TTC549 (cell line): ENCODE measurements around the gene SREBF1.

Source experiments
- FAIRE-seq: peaks from 2 replicates; lab custom pipeline; 2012; peaks lifted over from hg19 to GRCh38; lab: Jason Lieb, UNC

The SREBF1 gene

DNA sequence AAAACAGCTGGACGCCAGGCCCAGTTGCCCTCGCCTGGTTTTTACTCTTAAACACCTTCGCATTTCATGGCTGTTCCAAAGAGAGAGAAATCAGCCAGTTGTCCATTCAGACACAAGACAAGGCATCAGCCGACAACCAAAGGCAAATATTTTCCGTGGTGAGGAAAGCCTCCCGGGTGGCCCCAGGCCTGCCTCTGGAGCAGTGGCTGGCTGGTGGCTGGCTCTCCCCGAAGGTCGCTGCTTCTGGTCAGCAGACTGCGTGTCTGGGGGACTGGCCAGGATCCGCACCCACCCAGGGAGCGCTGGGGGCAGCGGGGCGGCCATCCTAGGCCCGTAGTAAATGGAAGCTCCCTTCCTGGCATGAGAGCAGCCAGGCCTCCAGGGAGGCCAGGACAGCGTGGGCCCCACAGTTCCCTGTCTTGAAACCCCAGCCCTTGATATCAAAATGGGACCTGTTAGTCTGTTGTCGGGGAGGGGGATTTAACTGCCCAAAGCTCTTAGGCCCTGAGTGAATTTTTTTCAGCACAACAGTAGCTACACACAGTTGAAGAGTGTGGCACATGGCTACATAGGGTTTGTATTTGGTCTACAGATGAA, 57.7 kb downstream of the SREBF1 start:
- FAIRE-seq: no peak

DNA sequence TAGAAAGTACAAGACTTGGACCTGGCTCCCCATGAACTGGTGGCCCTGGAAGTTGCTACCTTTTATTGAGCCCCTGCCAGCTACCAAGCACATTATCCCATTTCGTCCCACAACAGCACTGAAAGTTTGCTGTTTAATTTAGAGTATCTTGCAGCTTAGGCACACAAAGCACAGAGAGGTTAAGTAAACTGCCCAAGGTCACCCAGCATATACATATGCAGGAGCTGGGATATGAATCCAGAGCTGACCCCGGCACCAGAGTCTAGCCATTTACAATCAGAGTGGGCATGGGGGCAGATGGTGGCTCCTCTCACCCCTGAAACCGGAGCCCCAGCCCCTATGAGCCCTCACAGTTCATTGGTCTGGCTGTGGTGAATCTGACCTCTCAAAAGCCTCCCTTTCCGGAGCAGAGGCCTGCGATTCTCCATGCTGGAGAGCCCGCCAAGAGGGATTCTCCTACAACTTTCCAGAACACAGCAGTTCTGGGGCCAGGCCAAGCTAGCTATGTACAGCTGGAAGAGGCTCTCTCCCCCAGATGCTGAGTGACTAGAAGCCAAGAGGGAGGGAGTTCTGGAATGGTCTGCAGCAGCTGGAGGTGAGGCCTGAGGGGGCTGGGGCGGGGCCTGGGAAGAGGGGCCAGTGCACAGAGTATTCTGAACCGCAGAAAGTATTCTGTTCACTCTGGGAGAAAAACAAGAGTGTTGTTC, 58.3 kb downstream of the SREBF1 start:
- FAIRE-seq: no peak

DNA sequence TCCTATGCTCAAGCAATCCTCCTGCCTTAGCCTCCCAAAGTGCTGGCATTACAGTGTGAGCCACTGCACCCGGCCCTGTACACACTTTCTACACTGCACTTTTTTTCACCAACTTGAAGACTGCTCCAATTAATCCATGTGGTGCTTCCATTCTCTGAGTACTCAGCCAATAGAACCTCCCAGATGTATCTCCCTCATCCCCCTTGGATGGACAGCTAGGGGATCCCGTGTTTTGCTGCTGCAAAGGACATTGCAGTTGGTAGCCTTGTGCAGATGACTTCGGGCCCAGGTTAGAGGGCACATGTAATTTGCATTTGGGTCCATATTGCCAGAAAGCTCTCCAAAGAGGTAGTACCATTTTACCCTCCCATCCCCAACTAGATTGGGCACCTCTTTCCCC, 59.9 kb downstream of the SREBF1 start:
- FAIRE-seq: no peak

DNA sequence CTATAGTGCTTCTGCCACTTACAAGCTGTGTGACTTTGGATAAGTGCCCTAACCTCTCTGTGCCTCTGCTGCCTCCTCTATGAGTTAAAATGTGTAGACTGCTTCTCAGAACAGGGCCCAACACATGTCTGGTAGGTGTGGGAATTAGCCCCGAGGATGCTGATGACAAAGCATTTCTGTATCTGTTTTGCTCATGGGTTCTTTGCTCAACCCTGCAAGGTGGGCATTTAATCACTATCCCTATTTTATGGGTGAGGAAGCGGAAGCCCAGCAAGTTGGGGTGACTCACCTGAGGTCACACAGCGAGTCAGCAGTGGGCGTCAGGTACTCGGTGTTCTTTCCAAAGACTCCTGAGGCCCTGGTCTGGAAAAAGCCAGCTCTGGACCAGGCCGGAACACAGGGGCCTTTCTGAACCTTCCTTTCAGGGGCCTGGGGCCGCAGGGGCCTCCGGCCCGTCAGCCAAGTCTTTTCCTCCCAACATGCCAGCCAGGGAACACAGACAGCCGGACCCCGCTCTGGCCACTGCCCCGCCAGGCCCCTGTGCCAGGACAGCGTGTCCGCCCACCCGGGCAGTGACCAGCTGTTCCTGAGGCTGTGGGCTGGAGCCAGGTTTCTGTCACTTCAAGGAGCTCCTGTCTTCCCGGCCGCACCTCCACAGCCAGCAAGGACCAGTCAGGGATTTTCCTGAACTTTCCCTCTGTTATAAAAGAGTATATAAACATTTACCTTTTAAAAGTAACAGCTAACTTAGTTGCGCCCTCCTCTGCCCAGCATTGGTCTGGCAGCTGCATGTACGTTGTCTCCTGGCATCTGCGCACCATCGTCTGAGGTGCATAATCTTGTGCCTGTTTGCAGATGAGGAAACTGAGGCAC, 62.5 kb downstream of the SREBF1 start:
- no peak for FAIRE-seq

DNA sequence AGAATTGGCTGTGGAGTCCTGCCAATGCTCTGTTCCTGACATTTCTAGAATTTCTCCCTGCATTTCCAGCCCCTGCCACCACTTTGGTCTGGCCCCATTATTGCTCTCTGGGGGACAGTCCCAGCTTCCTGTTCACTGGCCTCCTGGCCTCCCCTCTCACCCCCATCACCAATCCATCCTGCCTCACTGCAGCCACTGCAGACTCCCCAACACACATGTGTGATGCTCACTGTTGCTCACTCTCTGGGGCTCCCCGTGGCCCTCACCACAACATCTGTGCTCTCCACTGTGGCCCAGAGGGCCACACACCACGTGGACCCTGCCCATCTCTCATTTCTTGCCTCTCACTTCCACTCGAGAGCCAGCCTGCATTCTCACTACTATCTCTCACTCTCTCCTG, 64.6 kb downstream of the SREBF1 start:
- no peak for FAIRE-seq

DNA sequence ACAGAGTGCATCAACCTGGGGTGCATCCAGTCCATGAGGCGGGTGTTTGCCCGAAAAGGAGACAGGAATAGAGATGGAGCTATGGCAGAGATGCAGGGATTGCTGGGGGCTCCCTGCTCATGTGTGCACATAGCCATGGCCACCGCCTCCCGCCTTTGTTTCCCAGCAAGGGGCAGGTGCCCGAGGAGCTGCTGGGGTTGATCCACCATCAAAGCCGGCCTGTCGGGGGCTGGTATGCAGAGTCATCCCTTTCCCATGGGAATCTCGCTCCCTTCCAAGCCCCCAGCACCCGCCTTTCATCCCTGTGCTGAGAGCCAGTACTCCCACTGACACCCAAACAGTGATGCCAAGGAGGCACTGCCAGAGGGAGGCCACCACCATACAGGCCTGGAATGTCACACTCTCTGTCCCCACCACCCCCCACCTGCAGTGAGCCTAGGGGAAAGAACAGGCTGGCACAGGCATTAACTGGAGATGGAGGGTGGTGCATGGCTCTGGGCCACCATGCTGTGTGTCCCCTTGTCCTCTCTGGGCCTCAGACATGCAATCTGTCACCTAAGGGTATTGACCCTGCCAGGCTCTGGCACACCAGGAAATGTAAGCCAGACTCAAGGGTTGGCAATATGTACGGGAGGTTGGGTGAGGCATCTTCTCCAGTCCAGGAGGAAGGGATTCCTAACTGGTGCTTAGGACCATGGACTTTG, 65.1 kb downstream of the SREBF1 start:
- FAIRE-seq: no peak

DNA sequence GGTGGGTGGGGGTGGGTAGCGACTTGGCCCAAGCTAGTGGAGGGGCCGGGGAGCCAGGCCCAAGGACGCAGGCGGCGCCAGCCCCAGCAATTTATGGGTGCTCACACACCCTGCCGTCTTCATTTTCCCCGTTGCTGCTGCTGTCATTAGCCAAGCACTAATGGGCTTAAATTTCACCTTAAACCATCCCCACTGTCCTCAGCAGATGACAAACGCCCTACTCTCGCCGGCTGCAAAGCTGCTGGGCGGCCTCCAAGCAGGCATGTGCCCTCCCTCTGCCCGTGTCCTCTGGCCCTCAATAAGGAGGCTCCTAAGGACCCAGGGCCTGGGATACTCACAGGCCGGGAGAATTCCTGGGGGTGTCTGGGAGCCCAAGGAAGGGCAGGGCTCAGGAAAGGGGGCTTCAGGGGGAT, 66.1 kb downstream of the SREBF1 start:
- FAIRE-seq: no peak

DNA sequence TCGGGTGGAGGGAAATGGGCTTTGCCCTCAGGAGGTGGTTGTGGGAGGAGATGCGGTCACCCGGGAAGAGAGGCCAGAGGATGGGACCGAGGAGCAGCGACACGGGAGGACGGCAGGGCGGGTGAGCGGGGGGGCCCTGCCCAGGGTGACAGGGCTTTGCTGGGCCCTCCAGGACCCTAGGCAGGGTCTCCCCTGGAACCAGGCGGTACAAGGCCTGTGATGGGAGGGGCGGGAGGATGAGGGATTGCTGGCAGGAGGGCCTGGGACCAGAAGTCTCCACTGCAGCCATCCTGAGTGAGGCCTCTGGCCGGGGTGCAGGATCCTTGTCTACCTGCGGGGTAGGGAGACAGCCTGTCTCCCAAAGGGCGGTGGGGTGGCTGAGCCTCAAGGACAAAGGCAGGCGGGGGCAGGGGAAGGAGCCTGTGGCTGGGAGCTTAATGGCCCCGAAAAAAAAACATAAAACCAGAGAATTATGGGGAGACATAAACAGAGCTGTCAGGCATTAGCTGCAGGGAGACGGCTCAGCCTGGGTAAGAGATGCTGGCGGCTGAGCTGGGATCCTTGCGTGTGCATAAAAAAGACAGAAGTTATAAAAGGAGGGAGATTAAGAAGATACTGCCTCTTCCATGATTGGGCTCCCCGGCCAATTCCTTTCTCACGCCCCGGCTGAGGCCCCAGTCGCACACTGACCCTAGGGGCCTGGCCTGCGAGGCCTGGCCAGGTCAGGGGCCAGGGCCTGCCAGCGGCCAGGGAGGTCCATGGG, 66.7 kb downstream of the SREBF1 start:
- FAIRE-seq: no peak

DNA sequence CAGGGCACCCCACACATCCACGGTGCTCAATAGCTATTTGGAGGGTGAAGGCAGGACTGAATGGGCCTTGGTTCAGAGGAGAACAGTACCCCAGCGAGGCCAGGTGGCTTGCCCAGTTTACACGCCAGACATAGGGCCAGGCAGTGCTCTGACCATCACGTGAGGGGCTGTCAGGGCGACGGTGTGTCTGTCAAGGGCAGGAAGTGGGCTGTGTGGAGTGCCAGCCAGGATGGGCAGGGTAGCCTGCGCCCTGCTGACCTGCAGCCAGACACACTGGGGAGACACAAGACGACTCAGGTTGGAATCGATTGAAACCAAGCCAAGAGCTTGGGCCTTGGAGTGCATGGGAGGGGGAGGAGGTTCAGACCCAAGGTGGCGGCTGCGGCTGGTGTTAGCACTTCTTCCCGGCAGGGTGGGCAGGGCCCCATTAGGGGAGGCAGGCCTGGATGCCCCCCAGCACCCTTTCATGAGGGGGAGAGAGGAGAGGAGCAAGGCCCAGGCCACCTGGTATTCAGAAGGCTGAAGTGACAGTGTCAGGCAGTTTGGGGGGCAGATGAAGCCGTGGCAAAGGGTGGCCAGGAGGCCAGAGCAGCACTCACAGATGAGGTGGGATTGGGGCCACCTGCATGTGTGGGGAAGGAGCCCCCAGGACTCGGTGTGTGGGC, 68.2 kb downstream of the SREBF1 start:
- FAIRE-seq: no peak

DNA sequence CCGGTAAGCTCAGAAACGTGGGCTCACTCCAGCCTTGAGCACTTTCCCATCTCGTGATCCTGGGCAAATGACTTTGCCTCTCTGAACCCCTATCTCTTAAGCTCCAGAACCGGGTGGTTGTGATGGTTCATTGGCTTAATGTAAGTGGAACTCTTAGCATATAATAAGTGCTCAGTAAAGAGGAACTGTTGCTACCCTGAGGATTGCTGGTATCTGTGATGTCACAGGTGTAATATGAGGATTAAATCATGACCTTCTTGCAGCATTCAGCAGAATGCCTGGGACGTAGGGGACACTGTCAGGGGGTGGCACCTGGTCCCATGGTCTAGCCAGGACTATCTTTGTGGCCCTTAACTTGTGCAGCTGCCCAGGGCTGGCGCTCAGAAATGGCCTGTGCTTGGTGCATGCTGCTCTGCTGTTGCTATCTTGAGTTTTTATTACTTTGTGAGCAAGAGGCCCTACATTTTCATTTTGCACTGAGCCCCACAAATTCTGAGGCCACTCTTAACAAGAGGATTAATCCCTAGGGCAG, 68.8 kb downstream of the SREBF1 start:
- FAIRE-seq: no peak

DNA sequence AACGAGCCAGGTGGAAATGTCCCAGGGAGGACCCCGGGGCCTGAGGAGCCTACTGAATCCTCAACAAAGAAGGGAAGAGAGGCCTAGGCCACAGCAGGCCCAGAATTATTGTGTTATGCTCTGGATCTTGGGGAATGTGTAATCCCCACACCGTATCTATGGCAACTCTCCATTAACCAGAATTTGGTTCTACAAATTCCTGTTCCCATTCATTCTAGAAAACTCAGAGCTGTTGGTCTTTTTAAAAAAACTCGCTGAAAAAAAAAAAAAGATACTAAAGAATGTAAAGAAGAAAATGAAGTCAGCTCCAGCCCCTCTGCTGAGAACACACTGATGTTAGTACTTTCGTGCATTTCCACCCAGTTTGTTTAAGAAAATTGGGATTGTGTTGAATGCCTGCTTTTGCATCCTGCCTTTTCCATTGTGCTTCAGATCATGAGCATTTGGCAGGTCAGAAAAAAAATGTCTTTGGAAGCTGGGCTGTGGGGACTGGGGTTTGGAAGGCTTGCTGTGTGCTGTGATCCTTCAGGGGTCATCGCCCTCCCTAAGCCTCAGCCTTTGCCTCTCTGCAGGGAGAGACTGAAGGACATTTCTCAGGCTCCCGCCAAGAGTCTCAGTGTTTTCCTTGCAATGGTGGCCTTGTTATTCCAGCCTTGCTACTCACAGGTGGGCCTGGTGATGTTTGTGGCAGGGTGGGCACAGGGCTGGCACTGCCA, 69.5 kb downstream of the SREBF1 start:
- FAIRE-seq: no peak

DNA sequence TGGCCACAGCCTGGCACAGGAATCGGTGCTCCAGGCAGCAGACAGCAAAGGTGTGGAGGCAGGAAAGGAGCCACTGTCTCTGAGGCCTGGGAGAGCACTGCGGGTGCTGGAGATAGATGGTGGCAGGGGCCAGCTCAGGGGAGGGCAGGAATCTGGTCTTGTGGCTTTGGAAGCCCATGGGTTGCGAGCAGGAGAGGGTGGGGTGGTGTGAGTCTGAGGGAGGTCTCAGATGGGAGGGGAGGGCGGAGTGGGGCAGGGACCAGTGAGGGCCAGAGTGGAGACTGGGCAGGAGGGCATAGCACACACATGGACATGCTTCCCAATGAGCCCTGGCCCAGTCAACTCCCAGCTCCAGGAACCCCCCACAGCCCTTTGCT, 70.1 kb downstream of the SREBF1 start:
- FAIRE-seq: no peak

DNA sequence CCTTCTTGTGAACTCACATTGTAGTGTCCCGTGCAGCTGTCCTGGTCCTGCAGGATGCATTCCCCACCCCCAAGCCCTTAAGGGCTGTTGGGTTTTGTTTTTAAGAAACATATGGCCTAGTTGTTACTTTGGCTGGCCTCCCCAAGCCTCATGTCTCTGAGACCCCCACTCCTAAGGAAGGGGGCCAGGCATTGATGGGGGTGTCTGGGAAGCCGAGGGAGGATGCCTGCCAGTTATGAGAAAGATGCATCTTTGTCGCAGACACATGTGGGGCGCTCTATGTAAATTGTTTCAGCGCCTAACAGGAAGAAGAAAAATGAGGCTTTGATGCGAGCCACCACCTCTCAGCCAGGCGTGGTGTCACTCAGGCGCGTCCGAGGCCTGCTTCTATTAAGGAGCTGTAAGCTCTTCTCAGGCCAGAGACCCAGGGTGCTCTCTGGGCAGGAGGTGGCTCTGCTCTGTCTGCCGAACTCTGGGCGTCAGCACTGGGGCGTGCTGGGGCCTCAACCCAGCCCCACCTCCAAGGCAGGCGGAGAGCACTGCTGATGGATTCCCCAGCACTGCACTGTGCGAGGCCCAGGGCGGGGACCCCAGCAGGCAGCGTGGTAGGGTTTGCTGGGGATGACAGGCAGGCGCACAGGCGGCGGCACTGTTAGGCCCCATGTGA, 70.6 kb downstream of the SREBF1 start:
- no peak for FAIRE-seq

DNA sequence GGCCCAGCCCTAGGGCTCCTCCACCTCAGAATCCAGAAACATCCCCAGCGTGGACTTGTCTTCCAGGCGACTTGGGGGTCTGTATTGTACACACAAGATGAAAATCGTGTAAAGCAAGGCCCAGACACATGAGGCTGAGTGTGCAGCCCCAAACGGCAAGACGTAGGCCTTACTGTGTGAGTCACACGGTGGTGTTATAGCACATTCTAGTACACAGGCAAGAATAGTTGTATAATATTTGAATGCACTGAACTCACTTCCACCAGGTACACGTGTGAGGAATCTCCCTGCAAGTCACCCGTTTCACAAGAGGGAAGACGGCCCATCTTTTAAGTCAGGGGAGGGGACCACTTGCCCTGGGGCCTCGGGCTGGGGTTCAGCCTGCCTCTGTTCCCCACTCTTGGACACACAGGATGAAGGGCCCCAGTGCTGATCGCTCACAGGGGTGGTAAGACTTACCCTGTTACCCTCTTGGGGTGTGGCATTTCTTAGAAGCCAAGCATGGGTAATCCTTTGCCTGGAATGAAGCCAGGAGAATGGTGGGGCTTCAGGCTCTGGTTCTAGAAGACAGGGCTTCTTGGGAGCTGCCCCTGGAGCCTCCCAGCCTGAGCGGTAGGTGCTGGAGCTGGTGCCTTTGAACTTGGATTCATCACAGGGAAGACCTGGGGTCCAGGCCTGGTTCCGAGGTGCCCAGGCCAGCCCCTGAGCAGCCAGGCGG, 71.3 kb downstream of the SREBF1 start:
- no peak for FAIRE-seq

DNA sequence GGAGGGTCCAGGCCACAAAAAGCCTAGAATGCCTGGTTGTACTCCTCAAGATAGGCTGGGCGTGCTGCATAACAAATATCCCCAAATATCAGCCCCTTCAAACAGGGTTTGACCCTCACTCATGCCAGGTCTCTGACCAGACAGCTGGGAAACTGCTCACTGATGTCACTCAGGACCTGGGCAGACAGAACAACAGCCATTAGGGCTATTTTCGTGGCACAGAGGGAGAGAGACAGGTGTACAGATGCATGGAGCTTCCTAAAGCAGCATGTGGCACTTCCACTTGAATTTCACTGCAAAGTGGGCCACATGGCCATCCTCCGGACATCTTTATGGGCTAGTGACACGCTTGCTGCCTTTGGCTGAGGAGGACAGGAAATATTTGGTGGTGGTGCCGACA, 73.1 kb downstream of the SREBF1 start:
- no peak for FAIRE-seq

DNA sequence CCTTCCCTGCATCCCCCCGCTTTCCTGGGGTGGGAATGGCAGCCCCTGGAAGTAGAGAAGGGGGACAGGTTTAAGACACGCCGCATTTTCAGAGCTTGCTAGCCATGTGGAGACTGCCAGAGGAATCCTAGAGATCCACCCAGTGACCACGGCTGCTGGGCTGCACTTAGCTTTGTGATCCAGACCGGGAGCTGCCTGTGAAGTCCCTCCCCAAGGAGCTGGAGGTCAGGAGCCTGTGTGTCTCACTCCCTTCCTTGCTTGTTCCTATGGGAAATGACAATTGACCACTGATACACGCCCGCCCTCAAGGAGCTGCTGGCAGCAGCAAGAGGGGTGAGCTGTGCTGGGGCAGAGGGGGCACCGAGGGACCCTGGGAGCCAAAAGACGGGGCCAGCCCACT, 73.7 kb downstream of the SREBF1 start:
- no peak for FAIRE-seq

DNA sequence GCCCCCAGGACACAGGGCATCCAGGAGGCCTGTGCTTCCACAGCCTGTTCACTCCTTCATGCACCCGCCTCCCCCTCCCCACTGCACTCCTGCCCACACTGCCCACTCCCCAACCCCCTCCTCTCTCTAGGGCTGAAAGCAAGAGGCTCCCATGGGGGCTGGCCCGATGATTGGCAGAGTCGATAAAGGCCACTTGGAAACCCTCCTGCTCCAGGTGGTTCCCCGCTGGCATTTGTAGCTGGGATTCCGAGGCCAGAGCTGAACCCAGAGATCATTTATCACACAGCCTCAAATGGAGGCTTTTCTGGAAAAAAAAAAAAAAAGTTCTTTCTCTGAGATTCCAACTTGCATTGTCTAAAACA, 74.1 kb downstream of the SREBF1 start:
- FAIRE-seq: no peak
